Measurements from ENCODE around the gene COL27A1.

- TF ChIP-seq CTCF (IDR thresholded peaks at IDR 0.05) (no peak), POLR2A (IDR thresholded peaks at IDR 0.05) (no peak)
Measured at GRCh38 chr9:114312513-114312875, 157.2 kb downstream of the COL27A1 start.
